K562 (cell line): ENCODE results near the gene ABHD16A. TPM values are rescaled to one million over a fixed set of nuclear protein-coding genes. Genes with fewer than 3 reads are reported as not detected.

Experiments
- CBX3 ChIP-seq, 2 experiments: IDR thresholded peaks; 1 replicate in 1 of 2; 2 replicates in 1 of 2; pipeline ENCODE4 v1.6.1; 2012; ENCODE audit warnings: inconsistent platforms in 2 of 2, low read length in 2 of 2, borderline replicate concordance in 1 of 2, control low read depth in 1 of 2
- CHD2 ChIP-seq: IDR thresholded peaks from 2 replicates; pipeline ENCODE4 v1.6.1; 2011; ENCODE audit warnings: low read depth, low read length
- HIVEP1 ChIP-seq: fragments of 250-450 bp; sonication (Bioruptor Pico); IDR thresholded peaks from 2 replicates; pipeline ENCODE4 v1.4.0; 2020; ENCODE audit warnings: mild to moderate bottlenecking
- HNRNPH1 ChIP-seq: fragments of 200-400 bp; formaldehyde crosslinking; optimal IDR thresholded peaks from 2 replicates; pipeline ENCODE3; 2017; ENCODE audit warnings: low read depth, mild to moderate bottlenecking, low read length, moderate library complexity
- IFI16 ChIP-seq: fragments of 250-450 bp; sonication (Bioruptor Pico); IDR thresholded peaks from 2 replicates; pipeline ENCODE4 v2.1.2; 2022; ENCODE audit warnings: mild to moderate bottlenecking, inconsistent platforms
- KAT8 ChIP-seq: fragments of 450-650 bp; IDR thresholded peaks from 2 replicates; pipeline ENCODE4 v1.6.1; 2016; ENCODE audit warnings: low read depth, mild to moderate bottlenecking
- MECOM ChIP-seq: fragments of 250-450 bp; sonication (Bioruptor Pico); IDR thresholded peaks from 2 replicates; pipeline ENCODE4 v1.8.0; 2022; ENCODE audit warnings: inconsistent platforms
- NFIX ChIP-seq: fragments of 250-450 bp; sonication (Bioruptor Pico); IDR thresholded peaks from 2 replicates; pipeline ENCODE4 v1.4.0; 2020; ENCODE audit warnings: low read depth, mild to moderate bottlenecking, moderate library complexity
- OTX1 ChIP-seq: fragments of 450-650 bp; formaldehyde crosslinking; IDR thresholded peaks from 2 replicates; pipeline ENCODE4 v1.4.0; 2022; ENCODE audit warnings: mild to moderate bottlenecking
- POU5F1 ChIP-seq: fragments of 150-350 bp; IDR thresholded peaks from 2 replicates; pipeline ENCODE4 v1.6.1; 2014; ENCODE audit warnings: borderline replicate concordance, low read length, low read depth, mild to moderate bottlenecking; ENCODE audit not compliant: partially characterized antibody
- SETDB1 ChIP-seq: IDR thresholded peaks from one replicate; pipeline ENCODE4 v1.6.1; 2012; ENCODE audit warnings: low read length, control low read depth, inconsistent platforms
- ZBTB8A ChIP-seq: fragments of 450-650 bp; IDR thresholded peaks from 2 replicates; pipeline ENCODE4 v1.6.1; 2018; ENCODE audit warnings: mild to moderate bottlenecking, moderate library complexity; ENCODE audit not compliant: partially characterized antibody
- ZNF212 ChIP-seq: fragments of 450-650 bp; formaldehyde crosslinking; IDR thresholded peaks from 2 replicates; pipeline ENCODE4 v1.4.0; 2020; ENCODE audit warnings: mild to moderate bottlenecking
- ZNF384 ChIP-seq: IDR thresholded peaks from 2 replicates; pipeline ENCODE4 v1.6.1; 2012; ENCODE audit warnings: low read depth, low read length, improper control_type of control experiment
- polyA plus RNA-seq, 8 experiments: library from polyadenylated mRNA; depleted of rRNA in 4 of 8; stranded (reverse) in 5 of 8; unstranded in 3 of 8; fragments of >200 nt; fragmentation: Nextera tagmentation in 2 of 8; fragmentation: Illumina TruSeq in 1 of 8; extraction: Ambion mirVana in 2 of 8; extraction: Trizol in 1 of 8; gene quantifications; 2 replicates each; pipeline versions ENCODE4 v1.2.1 to v1.2.3, GENCODE V29; 2011 to 2014; ENCODE audit warnings: inconsistent platforms in 1 of 8, missing spikeins in 1 of 8
- total RNA-seq, 7 experiments: library from RNA; depleted of rRNA in 6 of 7; stranded (reverse); fragments of >200 nt in 6 of 7; fragmentation: Illumina TruSeq in 2 of 7; extraction: Trizol in 2 of 7; gene quantifications; 2 replicates each; pipeline versions ENCODE4 v1.2.1 to v1.2.3, GENCODE V29; 2011 to 2021; ENCODE audit warnings: low replicate concordance in 1 of 7
- TF ChIP-seq, protein P1 (sequence below), 2 experiments: fragments of 150-350 bp in 1 of 2; IDR thresholded peaks; 2 replicates each; pipeline ENCODE4 v1.6.1; 2012 to 2016; ENCODE audit warnings: low read depth in 2 of 2, low read length in 2 of 2, mild to moderate bottlenecking in 1 of 2, moderate library complexity in 1 of 2
- TF ChIP-seq, protein P2 (sequence below), 3 experiments: fragments of 200-800 bp in 1 of 3; sonication (Bioruptor generic) in 1 of 3; sonication (generic) in 1 of 3; formaldehyde crosslinking in 1 of 3; IDR thresholded peaks; 2 replicates each; pipeline versions ENCODE4 v1.6.1 to v1.8.0; 2016 to 2022; ENCODE audit warnings: mild to moderate bottlenecking in 2 of 3, missing compliant biosample characterization in 2 of 3, missing genetic modification characterization in 2 of 3, missing genetic modification reagents in 1 of 3

ABHD16A gene
- total and polyA plus RNA-seq, 9 of the 15 experiments (the other 6 are each of a cell fraction or from before 2014, with no cell fraction given), result 25.8 to 120 (median 81.6) TPM

DNA sequence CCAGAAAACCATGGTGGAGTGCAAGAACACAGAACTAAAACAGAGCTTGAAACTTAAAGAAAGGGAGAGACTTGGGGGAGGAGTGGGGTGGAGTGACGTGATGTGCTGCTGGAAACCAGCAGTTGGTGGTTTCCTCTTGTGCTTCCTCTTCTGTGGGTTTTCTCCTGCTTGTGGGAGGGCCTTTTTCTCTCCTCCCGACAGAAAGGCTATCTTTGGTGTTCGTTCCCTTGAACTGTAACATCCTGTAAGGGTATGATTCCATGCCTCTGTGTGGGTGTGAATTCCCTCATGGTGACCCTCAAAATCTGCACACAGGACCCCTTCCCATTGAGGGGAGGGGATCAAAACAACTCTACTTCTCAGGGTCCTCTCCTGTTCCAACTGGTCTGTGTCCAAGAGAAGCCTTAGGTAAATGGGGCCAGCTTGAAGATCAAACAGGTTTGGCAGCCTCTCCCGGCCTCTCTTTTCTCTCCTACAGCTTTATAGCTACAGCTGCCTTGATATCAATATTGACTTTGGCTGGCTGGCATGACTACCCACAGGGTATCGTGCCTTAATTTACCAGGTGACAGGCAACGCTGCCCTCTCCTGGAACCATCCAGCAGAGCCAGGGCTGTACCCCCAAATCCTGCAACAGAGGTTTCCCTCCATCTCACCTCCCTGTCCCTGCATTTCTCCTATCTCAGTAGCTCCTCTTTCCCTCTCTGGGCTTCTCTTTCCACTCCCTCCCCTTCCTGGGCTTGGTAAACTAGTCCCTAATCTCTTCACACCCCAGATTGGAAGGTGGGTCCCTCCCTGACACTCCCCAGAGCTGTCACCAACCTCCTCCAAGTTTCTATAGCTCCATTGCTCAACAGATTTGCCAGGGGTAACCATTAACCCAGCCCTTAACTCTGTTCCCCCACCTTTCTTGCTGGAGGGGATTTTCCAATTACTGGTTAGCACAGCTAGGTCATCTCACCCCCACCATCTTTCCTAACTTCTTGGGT lies 35.2 kb upstream of the ABHD16A start (continued):
- TF ChIP-seq HIVEP1 (CRISPR knock-in tag) (peak; percentile 78; the same call in 1 of the 2 replicates), OTX1 (peak; percentile 88), CHD2 (no peak), NFIX (CRISPR knock-in tag) (no peak), KAT8 (peak; percentile 62; the same call in 1 of the 2 replicates), HNRNPH1 (no peak), ZNF384 (0 out of 2 replicates have a peak, but pooled peaks have one; percentile 4), IFI16 (CRISPR knock-in tag) (0 out of 2 replicates have a peak, but pooled peaks have one; percentile 43), ZNF212 (CRISPR knock-in tag) (0 out of 2 replicates have a peak, but pooled peaks have one; percentile 9), CBX3 (IDR thresholded peaks at IDR 0.05; ENCODE audit: borderline replicate concordance in 1 of 2, low read length in 2 of 2) (peak in 1 of 2 experiments; percentile 84; a peak in 1 of 3 replicates), SETDB1 (no peak), MECOM (CRISPR knock-in tag) (0 out of 2 replicates have a peak, but pooled peaks have one; percentile 17), POU5F1 (peak; percentile 29), ZBTB8A (no peak)
- TF ChIP-seq, protein P1, sequence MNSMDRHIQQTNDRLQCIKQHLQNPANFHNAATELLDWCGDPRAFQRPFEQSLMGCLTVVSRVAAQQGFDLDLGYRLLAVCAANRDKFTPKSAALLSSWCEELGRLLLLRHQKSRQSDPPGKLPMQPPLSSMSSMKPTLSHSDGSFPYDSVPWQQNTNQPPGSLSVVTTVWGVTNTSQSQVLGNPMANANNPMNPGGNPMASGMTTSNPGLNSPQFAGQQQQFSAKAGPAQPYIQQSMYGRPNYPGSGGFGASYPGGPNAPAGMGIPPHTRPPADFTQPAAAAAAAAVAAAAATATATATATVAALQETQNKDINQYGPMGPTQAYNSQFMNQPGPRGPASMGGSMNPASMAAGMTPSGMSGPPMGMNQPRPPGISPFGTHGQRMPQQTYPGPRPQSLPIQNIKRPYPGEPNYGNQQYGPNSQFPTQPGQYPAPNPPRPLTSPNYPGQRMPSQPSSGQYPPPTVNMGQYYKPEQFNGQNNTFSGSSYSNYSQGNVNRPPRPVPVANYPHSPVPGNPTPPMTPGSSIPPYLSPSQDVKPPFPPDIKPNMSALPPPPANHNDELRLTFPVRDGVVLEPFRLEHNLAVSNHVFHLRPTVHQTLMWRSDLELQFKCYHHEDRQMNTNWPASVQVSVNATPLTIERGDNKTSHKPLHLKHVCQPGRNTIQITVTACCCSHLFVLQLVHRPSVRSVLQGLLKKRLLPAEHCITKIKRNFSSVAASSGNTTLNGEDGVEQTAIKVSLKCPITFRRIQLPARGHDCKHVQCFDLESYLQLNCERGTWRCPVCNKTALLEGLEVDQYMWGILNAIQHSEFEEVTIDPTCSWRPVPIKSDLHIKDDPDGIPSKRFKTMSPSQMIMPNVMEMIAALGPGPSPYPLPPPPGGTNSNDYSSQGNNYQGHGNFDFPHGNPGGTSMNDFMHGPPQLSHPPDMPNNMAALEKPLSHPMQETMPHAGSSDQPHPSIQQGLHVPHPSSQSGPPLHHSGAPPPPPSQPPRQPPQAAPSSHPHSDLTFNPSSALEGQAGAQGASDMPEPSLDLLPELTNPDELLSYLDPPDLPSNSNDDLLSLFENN (IDR thresholded peaks at IDR 0.05; ENCODE audit: low read depth in 2 of 2, low read length in 2 of 2), result peak in 1 of 2 experiments; percentile 63; a peak in 2 of 4 replicates
- TF ChIP-seq, protein P2, sequence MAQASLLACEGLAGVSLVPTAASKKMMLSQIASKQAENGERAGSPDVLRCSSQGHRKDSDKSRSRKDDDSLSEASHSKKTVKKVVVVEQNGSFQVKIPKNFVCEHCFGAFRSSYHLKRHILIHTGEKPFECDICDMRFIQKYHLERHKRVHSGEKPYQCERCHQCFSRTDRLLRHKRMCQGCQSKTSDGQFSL (CRISPR knock-in tag; IDR thresholded peaks at IDR 0.05), result no peak
- TF ChIP-seq, protein P2 (tag; IDR thresholded peaks at IDR 0.05), result 0 out of 4 replicates have a peak, but pooled peaks of 1 of the 2 experiments have one; percentile 41
